GM21528 (cell line): ENCODE measurements around the gene CHORDC1.
"Not testable (repeated sequence)": the region's sequence is repeated elsewhere in the genome, so short reads cannot be mapped to it uniquely, and the experiment has no call there.

Experiments used
- ATAC-seq: cut with Tn5 transposase; IDR thresholded peaks from one replicate; pipeline ENCODE4 v1.9.1; 2021; ENCODE audit warnings: mild to moderate bottlenecking, moderate library complexity; ENCODE audit not compliant: unreplicated experiment, low FRiP score

The CHORDC1 gene

GRCh38 chr11:90218606-90219005 lies 4.2 kb downstream of the CHORDC1 start:
- no peak for ATAC-seq

GRCh38 chr11:90216611-90217010 lies 6.2 kb downstream of the CHORDC1 start:
- ATAC-seq, result no peak

GRCh38 chr11:90213322-90213721 lies 9.5 kb downstream of the CHORDC1 start:
- ATAC-seq, result no peak

GRCh38 chr11:90208857-90209256 lies 14.0 kb downstream of the CHORDC1 start:
- no peak for ATAC-seq

GRCh38 chr11:90207992-90208391 lies 14.9 kb downstream of the CHORDC1 start:
- not testable (repeated sequence) for ATAC-seq

GRCh38 chr11:90204832-90205646 lies 17.8 kb downstream of the CHORDC1 start:
- peak; percentile 78 for ATAC-seq

GRCh38 chr11:90204407-90204806 lies 18.4 kb downstream of the CHORDC1 start:
- ATAC-seq, result no peak

GRCh38 chr11:90202342-90202741 lies 20.5 kb downstream of the CHORDC1 start:
- no peak for ATAC-seq

GRCh38 chr11:90197377-90197776 lies 25.5 kb downstream of the CHORDC1 start:
- ATAC-seq, result no peak

- no peak for ATAC-seq
Observed at GRCh38 chr11:90192869-90193582, 29.8 kb downstream of the CHORDC1 start.

GRCh38 chr11:90189011-90189410 lies 33.8 kb downstream of the CHORDC1 start:
- no peak for ATAC-seq

GRCh38 chr11:90187839-90188238 lies 35.0 kb downstream of the CHORDC1 start:
- no peak for ATAC-seq

- ATAC-seq, result no peak
Observed at GRCh38 chr11:90179923-90180322, 42.9 kb downstream of the CHORDC1 start.

- no peak for ATAC-seq
Observed at GRCh38 chr11:90178751-90179150, 44.1 kb downstream of the CHORDC1 start.

GRCh38 chr11:90176069-90176468 lies 46.8 kb downstream of the CHORDC1 start:
- no peak for ATAC-seq

- no peak for ATAC-seq
Observed at GRCh38 chr11:90171359-90171758, 51.5 kb downstream of the CHORDC1 start.

- ATAC-seq, result no peak
Observed at GRCh38 chr11:90168571-90168970, 54.3 kb downstream of the CHORDC1 start.

GRCh38 chr11:90167704-90168103 lies 55.1 kb downstream of the CHORDC1 start:
- not testable (repeated sequence) for ATAC-seq

- not testable (repeated sequence) for ATAC-seq
Observed at GRCh38 chr11:90166982-90167573, 55.8 kb downstream of the CHORDC1 start.
